GM21723 (cell line): ENCODE measurements around the gene KLHL26.
"Not testable (repeated sequence)": the region's sequence is repeated elsewhere in the genome, so short reads cannot be mapped to it uniquely, and the experiment has no call there.

Source experiments
- ATAC-seq: cut with Tn5 transposase; IDR thresholded peaks from one replicate; pipeline ENCODE4 v1.9.1; 2021; ENCODE audit warnings: mild to moderate bottlenecking, moderate library complexity; ENCODE audit not compliant: unreplicated experiment

The KLHL26 gene

GRCh38 chr19:18662972-18663732 is 26.3 kb downstream of the KLHL26 start:
- ATAC-seq = no peak

GRCh38 chr19:18663940-18664530 is 27.2 kb downstream of the KLHL26 start:
- no peak for ATAC-seq

- ATAC-seq = no peak
These were observed 29.0 kb downstream of the KLHL26 start for GRCh38 chr19:18665771-18666202.

- ATAC-seq = no peak
These were observed 29.5 kb downstream of the KLHL26 start for GRCh38 chr19:18666317-18666716.

- ATAC-seq = no peak
These were observed 30.0 kb downstream of the KLHL26 start for GRCh38 chr19:18666784-18667183.

- ATAC-seq = no peak
These were observed 30.9 kb downstream of the KLHL26 start for GRCh38 chr19:18667531-18668251.

GRCh38 chr19:18668252-18668631 is 31.4 kb downstream of the KLHL26 start:
- no peak for ATAC-seq

GRCh38 chr19:18668744-18669523 is 32.1 kb downstream of the KLHL26 start:
- ATAC-seq = no peak

- ATAC-seq = no peak
These were observed 32.6 kb downstream of the KLHL26 start for GRCh38 chr19:18669524-18669817.

- no peak for ATAC-seq
These were observed 33.1 kb downstream of the KLHL26 start for GRCh38 chr19:18669883-18670282.

GRCh38 chr19:18670312-18670711 is 33.5 kb downstream of the KLHL26 start:
- ATAC-seq = no peak

- no peak for ATAC-seq
These were observed 34.6 kb downstream of the KLHL26 start for GRCh38 chr19:18671303-18672043.

GRCh38 chr19:18672044-18672451 is 35.2 kb downstream of the KLHL26 start:
- ATAC-seq = no peak

- ATAC-seq = no peak
These were observed 35.9 kb downstream of the KLHL26 start for GRCh38 chr19:18672606-18673337.

GRCh38 chr19:18674616-18675015 is 37.8 kb downstream of the KLHL26 start:
- no peak for ATAC-seq

- ATAC-seq = no peak
These were observed 39.0 kb downstream of the KLHL26 start for GRCh38 chr19:18675779-18676178.

- no peak for ATAC-seq
These were observed 39.9 kb downstream of the KLHL26 start for GRCh38 chr19:18676692-18677091.

- ATAC-seq = no peak
These were observed 40.3 kb downstream of the KLHL26 start for GRCh38 chr19:18677156-18677555.

GRCh38 chr19:18680148-18680547 is 43.3 kb downstream of the KLHL26 start:
- ATAC-seq = not testable (repeated sequence)

- ATAC-seq = no peak
These were observed 45.9 kb downstream of the KLHL26 start for GRCh38 chr19:18682807-18683108.
